H1 (cell line): ENCODE measurements around the gene SIK1. TPM values are rescaled to one million over a fixed set of nuclear protein-coding genes. Genes with fewer than 3 reads are reported as not detected.

ENCODE experiments used
- BRCA1 ChIP-seq: IDR thresholded peaks from 2 replicates; pipeline ENCODE4 v1.6.1; 2012; ENCODE audit warnings: low read depth, low read length, improper control_type of control experiment
- TBP ChIP-seq: IDR thresholded peaks from 2 replicates; pipeline ENCODE4 v1.6.1; 2011; ENCODE audit warnings: low read depth, low read length, improper control_type of control experiment
- ZNF274 ChIP-seq: IDR thresholded peaks from 2 replicates; pipeline ENCODE4 v1.7.0; 2012; ENCODE audit warnings: low read length, borderline replicate concordance; ENCODE audit errors: extremely low read depth
- polyA plus RNA-seq, 7 experiments: library from polyadenylated mRNA; depleted of rRNA in 3 of 7; stranded (reverse) in 5 of 7; unstranded in 2 of 7; fragments of >200 nt in 5 of 7; fragments of 200-250 nt in 2 of 7; gene quantifications; 1 replicate in 5 of 7; 2 replicates in 1 of 7; 4 replicates in 1 of 7; pipeline versions ENCODE4 v1.2.1 to v1.2.3, GENCODE V29; 2011 to 2013; ENCODE audit warnings: missing spikeins in 2 of 7, mixed read lengths in 2 of 7
- total RNA-seq: library from RNA; stranded (reverse); fragmentation: NEBNext Ultra II Directional; extraction: Animal tissue kit (Norgen Biotek cat#: 25700); gene quantifications from 2 replicates; pipeline ENCODE4 v1.2.1, GENCODE V29; 2021

Gene SIK1
- total and polyA plus RNA-seq, 2 of the 8 experiments (the other 6 are each of a cell fraction or from before 2014, with no cell fraction given) = 1.5 to 6.7 TPM

DNA sequence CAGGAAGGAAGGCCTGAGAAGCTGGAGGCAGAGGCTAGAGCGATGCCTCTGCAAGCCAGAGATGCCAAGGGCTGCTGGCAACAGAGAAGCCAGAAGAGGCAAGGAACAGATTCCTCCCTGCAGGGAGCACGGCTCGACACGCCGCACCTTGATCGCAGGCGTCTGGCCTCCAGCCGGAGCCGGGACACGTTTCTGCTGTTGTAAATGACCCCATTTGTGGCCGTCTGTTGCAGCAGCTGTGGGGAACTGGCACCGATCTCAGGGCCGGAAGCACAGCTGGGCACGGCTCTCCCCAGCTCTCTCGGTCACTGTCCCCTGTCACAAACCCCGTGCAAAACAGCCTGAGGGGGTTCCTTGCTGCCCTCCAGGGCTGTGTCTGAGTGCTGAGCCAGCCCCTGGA is 59.6 kb downstream of the SIK1 start (continued):
- TF ChIP-seq ZNF274 (no peak), BRCA1 (no peak), TBP (no peak)
